Keratinocyte (primary cell): Measurements from ENCODE around the gene PCDH9. TPM values are rescaled to one million over a fixed set of nuclear protein-coding genes. Genes with fewer than 3 reads are reported as not detected.

ENCODE experiments used
- DNase-seq: peaks from one replicate; pipeline ENCODE4 v3.0.0-alpha.2; 2011; ENCODE audit warnings: low read depth, missing footprints, low spot score
- FAIRE-seq: peaks from 2 replicates; lab custom pipeline; 2011; peaks lifted over from hg19 to GRCh38; lab: Jason Lieb, UNC
- H2AFZ ChIP-seq: 2 replicates; pipeline ENCODE4 v1.6.0; 2012; ENCODE audit warnings: low read length, control low read depth, inconsistent platforms; ENCODE audit not compliant: control insufficient read depth
- H3K27ac ChIP-seq: 2 replicates; pipeline ENCODE4 v1.5.1; 2011; ENCODE audit warnings: low read length; ENCODE audit not compliant: control insufficient read depth, insufficient read depth
- H3K27me3 ChIP-seq: 3 replicates; pipeline ENCODE4 v1.6.0; 2011; ENCODE audit warnings: low read length; ENCODE audit not compliant: control insufficient read depth, insufficient read depth; ENCODE audit errors: extremely low read depth
- H3K36me3 ChIP-seq, 2 experiments: 2 replicates in 1 of 2; 3 replicates in 1 of 2; pipeline ENCODE4 v1.5.1; 2011; ENCODE audit warnings: low read length in 2 of 2, mild to moderate bottlenecking in 1 of 2; ENCODE audit not compliant: control insufficient read depth in 2 of 2, insufficient read depth in 2 of 2; ENCODE audit errors: extremely low read depth in 1 of 2
- H3K4me1 ChIP-seq: 3 replicates; pipeline ENCODE4 v1.5.1; 2011; ENCODE audit warnings: low read length; ENCODE audit not compliant: control insufficient read depth, insufficient read depth; ENCODE audit errors: extremely low read depth
- H3K4me2 ChIP-seq: 3 replicates; pipeline ENCODE4 v1.6.0; 2011; ENCODE audit warnings: low read depth, low read length; ENCODE audit not compliant: control insufficient read depth, insufficient read depth; ENCODE audit errors: extremely low read depth
- H3K4me3 ChIP-seq, 3 experiments: fragments of 200-600 bp in 1 of 3; sonication (generic) in 1 of 3; 2 replicates in 2 of 3; 3 replicates in 1 of 3; pipeline ENCODE4 v1.5.1; 2011 to 2016; ENCODE audit warnings: low read length in 3 of 3, mild to moderate bottlenecking in 3 of 3, control low read depth in 2 of 3, inconsistent platforms in 1 of 3, low read depth in 1 of 3, mixed read lengths in 1 of 3, mixed run types in 1 of 3, moderate library complexity in 1 of 3; ENCODE audit not compliant: control insufficient read depth in 2 of 3, insufficient read depth in 2 of 3; ENCODE audit errors: extremely low read depth in 1 of 3
- H3K79me2 ChIP-seq: 2 replicates; pipeline ENCODE4 v1.6.0; 2012; ENCODE audit warnings: low read length; ENCODE audit not compliant: control insufficient read depth, insufficient read depth
- H3K9ac ChIP-seq: 3 replicates; pipeline ENCODE4 v1.6.0; 2011; ENCODE audit warnings: low read length; ENCODE audit not compliant: control insufficient read depth, insufficient read depth; ENCODE audit errors: extremely low read depth
- H3K9me1 ChIP-seq: 3 replicates; pipeline ENCODE4 v1.6.0; 2011; ENCODE audit warnings: low read length; ENCODE audit not compliant: control insufficient read depth, insufficient read depth; ENCODE audit errors: extremely low read depth
- H3K9me3 ChIP-seq: 2 replicates; pipeline ENCODE4 v1.5.1; 2012; ENCODE audit warnings: low read depth, low read length; ENCODE audit not compliant: control insufficient read depth
- H4K20me1 ChIP-seq: 3 replicates; pipeline ENCODE4 v1.6.0; 2011; ENCODE audit warnings: low read length; ENCODE audit not compliant: control insufficient read depth, insufficient read depth; ENCODE audit errors: extremely low read depth
- EZH2 ChIP-seq: IDR thresholded peaks from one replicate; pipeline ENCODE4 v1.6.1; 2012; ENCODE audit warnings: inconsistent platforms, mild to moderate bottlenecking, low read length, moderate library complexity
- dilution Hi-C: fragments of 300-500 bp; cut with MboI; formaldehyde crosslinking; loops from one replicate; pipeline ENCODE4 v1.7.0; 2020; ENCODE audit warnings: low sequenced_read_pairs; ENCODE audit not compliant: extremely low pct_ligation_motif_present
- polyA plus RNA-seq, 5 experiments: library from polyadenylated mRNA; depleted of rRNA in 3 of 5; stranded (reverse) in 3 of 5; stranded (forward) in 1 of 5; unstranded in 1 of 5; fragments of >200 nt; gene quantifications; 1 replicate in 1 of 5; 2 replicates in 3 of 5; 3 replicates in 1 of 5; pipeline versions ENCODE4 v1.2.1 to v1.2.3, GENCODE V29; 2011 to 2012; ENCODE audit warnings: missing spikeins in 2 of 5, low read depth in 1 of 5, low replicate concordance in 1 of 5
- TF ChIP-seq, protein P1 (sequence below), 3 experiments: IDR thresholded peaks in 1 of 3; conservative IDR thresholded peaks in 1 of 3; optimal IDR thresholded peaks in 1 of 3; 2 replicates in 2 of 3; 3 replicates in 1 of 3; pipeline versions ENCODE3 to v1.5.1; 2011; ENCODE audit warnings: low read length in 3 of 3, mild to moderate bottlenecking in 3 of 3, moderate library complexity in 2 of 3, control low read depth in 1 of 3, inconsistent platforms in 1 of 3; ENCODE audit not compliant: insufficient read depth in 2 of 3; ENCODE audit errors: extremely low read depth in 1 of 3

Gene PCDH9
- polyA plus RNA-seq, 1 donor (not counting 4 experiments of a cell fraction or from before 2014, with no cell fraction given), result 0.21 TPM

DNA sequence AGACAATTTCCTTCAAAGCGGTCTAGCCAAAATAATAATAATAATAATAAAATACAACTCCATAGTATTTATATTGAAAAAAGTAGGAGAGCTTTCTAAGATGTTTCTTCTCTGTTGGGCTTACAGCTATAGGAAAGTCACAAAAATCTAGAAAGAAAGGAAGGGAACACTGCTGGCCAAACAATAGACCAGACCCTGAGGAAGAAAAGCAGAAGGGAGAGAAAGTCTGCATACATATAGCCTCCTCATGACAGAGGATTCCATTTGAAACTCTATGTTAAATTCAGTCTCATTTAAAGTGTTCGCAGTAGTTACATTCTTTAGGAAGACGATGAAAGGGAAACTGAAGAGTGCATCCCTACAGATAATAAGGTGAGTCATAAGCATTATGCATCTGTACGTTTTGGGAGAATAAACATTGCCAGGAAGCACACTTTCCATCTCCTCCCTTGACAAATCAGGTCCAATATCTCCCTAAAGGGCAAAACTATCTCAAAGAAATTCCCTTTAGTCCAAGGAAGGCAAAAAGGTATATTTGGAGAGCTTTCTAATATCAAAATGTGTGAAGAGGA, 86.5 kb downstream of the PCDH9 start:
- no peaks in the 10 kb centered on the region for H3K9me3 ChIP-seq

DNA sequence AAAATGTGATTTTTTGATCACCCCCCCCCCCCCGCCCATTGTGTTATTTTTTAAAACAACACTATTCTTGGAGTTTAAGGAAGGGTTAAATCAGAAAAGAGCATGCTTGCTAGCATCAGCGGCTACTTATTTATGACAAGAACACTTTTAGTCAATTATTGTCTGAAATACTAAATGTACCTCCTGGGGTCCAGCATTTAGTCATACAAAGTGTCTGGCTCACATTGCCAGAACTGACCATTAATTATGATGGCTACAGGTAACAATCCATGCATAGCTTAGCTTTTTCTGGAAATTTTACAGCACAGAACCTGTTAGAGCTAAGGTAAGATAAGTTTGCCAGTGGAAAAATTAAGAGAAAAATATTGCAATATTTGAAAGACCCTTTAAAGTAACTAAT, 90.1 kb downstream of the PCDH9 start:
- no peaks in the 10 kb centered on the region for H3K4me1 ChIP-seq
- no peak for FAIRE-seq
- no peak for DNase-seq

More for the DNA sequence above, 86.5 kb downstream of the PCDH9 start:
- Histone ChIP-seq H3K79me2 (no peaks in the 10 kb centered on the region), H4K20me1 (no peaks in the 10 kb centered on the region), H3K36me3 (no peaks in the 10 kb centered on the region), H3K4me2 (no peak overlapping the region), H3K9ac (no peak overlapping the region), H3K4me1 (no peaks in the 10 kb centered on the region), H3K9me1 (no peaks in the 10 kb centered on the region), H3K27me3 (no peaks in the 10 kb centered on the region), H2AFZ (no peak overlapping the region), H3K27ac (no peak overlapping the region), H3K4me3 (no peak overlapping the region)
- TF ChIP-seq, protein P1, sequence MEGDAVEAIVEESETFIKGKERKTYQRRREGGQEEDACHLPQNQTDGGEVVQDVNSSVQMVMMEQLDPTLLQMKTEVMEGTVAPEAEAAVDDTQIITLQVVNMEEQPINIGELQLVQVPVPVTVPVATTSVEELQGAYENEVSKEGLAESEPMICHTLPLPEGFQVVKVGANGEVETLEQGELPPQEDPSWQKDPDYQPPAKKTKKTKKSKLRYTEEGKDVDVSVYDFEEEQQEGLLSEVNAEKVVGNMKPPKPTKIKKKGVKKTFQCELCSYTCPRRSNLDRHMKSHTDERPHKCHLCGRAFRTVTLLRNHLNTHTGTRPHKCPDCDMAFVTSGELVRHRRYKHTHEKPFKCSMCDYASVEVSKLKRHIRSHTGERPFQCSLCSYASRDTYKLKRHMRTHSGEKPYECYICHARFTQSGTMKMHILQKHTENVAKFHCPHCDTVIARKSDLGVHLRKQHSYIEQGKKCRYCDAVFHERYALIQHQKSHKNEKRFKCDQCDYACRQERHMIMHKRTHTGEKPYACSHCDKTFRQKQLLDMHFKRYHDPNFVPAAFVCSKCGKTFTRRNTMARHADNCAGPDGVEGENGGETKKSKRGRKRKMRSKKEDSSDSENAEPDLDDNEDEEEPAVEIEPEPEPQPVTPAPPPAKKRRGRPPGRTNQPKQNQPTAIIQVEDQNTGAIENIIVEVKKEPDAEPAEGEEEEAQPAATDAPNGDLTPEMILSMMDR (optimal IDR thresholded peaks at IDR 0.05 in 1 of 3, IDR thresholded peaks at IDR 0.05 in 1 of 3, conservative IDR thresholded peaks at IDR 0.05 in 1 of 3; ENCODE audit: extremely low read depth in 1 of 3, insufficient read depth in 2 of 3, low read length in 3 of 3), result no peak
- dilution Hi-C loops, result no loop called here
- DNase-seq, result no peak
- FAIRE-seq, result peak; percentile 20

More for the DNA sequence above, 90.1 kb downstream of the PCDH9 start:
- Histone ChIP-seq H3K27ac (no peak overlapping the region), H3K9ac (no peak overlapping the region), H4K20me1 (no peaks in the 10 kb centered on the region), H3K4me2 (no peak overlapping the region), H3K9me1 (no peaks in the 10 kb centered on the region), H2AFZ (no peak overlapping the region), H3K79me2 (no peaks in the 10 kb centered on the region), H3K27me3 (no peaks in the 10 kb centered on the region), H3K4me3 (no peak overlapping the region), H3K9me3 (no peaks in the 10 kb centered on the region), H3K36me3 (no peaks in the 10 kb centered on the region)
- TF ChIP-seq, protein P1 (optimal IDR thresholded peaks at IDR 0.05 in 1 of 3, IDR thresholded peaks at IDR 0.05 in 1 of 3, conservative IDR thresholded peaks at IDR 0.05 in 1 of 3; ENCODE audit: extremely low read depth in 1 of 3, insufficient read depth in 2 of 3, low read length in 3 of 3), result no peak
- no peak for TF ChIP-seq EZH2
- dilution Hi-C loops, result no loop called here
